Medulla oblongata (tissue), 1 donor: ENCODE data around the gene CRADD.
A peak's percentile ranks its signal among the peaks of the same experiment; 100 is the strongest.
"Not testable (repeated sequence)": the region's sequence is repeated elsewhere in the genome, so short reads cannot be mapped to it uniquely, and the experiment has no call there.

Experiments used
- DNase-seq: peaks from one replicate; pipeline ENCODE4 v3.0.0-alpha.2; 2015; ENCODE audit errors: extremely low spot score

The CRADD gene

DNA sequence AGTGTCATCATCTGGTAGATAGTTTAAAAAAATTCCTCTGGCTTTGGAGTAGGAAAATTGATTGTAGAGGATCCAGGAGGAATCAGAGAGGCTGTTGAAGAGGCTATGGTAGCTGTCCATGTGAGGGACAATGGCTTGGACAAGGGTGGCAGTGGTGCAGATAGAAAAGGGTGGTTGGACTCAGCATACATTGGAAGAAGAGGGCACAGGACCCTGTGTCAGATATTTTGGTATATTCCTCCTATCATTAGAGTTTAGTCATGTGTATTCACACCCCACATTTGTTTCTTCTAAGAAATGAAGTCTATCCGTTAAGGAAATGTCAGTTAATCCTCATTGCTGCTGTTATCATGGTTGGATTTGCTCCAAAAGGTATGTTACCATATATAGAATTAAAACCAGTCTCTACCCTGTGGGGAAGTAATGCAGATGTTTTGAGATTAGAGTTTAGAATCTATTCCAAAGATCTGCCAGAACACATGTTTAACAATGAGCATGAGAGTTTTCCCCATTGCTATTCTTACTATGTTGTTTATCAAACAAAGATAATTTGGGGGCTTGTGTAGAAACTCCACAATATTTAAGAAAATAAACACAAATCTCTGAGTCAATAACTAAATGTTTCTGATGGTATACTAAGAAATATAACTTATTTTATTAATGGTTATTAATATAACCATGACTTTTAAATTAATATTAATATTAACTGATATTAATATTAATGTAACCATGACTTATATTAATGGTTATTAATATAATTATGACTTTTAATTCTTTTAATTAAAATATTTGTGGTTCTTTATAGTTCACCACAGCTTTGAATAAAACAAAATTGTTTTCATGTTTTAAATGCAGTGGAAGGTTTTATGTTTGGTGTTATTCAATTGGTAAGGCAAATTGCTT lies 80.9 kb downstream of the CRADD start:
- DNase-seq: no peak

DNA sequence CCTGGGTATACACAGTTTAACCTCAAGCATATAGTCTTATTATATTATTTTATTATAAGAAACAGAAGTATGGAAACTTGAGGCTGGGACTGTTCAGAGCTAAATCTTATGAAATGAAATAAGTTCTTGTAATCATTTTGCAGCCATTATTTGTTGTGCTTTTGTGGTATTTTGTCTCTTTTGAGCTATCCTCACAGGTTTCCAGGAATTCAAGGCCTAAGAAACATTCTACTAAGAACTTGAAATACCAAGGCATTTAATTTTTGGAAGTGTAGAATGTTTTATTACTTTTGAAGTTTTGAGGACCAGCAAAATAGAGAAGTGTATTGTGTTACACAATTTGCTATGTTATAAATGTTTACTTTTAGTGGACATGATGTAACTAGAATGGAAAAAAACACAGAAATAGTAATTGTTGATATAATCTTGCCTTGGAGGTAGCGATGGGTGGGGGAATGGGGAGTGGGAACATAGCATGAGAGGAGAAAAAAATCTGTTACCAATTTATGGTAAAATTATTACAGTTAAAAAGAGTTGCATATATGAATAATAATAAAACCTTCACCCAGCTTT lies 81.7 kb downstream of the CRADD start:
- DNase-seq: no peak

DNA sequence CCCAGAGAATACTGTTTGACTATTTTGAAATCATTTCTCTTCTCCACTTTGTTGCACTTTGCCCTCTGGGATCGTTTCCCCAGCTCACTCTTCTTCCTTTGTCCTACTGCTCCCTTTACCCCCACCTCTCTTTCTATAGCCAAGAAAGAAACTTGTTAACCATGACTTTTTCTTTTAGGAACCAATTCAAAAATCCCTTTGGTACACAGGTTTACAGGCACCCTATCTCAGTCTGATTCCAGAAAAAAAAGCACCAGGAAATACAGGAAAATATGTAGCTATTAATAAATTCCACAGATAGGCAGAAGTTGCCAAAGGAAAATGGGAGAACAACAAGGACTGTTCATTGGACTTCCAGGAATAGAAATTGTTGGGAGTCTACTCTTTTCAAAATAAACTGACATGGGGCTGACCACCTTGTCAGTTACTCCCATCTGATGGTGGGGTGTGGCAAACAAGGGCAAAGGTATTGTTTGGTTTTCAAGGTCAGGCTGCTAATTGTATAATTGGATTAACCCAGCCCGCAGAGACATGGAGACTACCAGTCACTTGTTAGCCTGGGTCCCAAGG lies 82.4 kb downstream of the CRADD start:
- no peak for DNase-seq

DNA sequence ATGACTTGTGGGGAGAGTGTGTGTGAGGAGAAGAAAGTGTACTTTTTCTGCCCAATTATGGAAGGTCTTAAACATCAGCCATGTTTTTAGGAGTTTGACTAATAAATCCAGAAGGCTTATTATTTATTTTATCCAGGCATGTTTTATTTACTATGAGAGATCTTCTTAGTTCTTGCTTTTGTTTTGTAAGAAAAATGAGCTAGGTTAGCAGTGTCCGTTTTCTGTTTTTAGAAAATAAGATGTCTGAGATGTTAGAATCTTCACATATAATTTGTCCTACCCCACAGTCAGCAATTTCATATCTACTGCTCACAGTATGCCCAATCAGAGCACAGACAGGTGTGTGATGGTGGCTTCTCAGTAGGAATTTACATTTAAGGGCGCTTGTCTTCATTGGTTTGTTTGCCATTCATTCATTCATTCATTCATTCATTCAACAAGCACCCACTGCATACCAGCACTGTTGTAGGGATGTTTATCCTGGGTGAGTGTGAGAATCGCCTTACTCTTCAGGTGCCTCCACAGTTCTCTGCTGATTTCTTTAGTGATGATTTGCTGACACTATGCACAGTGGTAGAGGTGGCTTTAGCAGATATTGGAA lies 83.2 kb downstream of the CRADD start:
- no peak for DNase-seq

DNA sequence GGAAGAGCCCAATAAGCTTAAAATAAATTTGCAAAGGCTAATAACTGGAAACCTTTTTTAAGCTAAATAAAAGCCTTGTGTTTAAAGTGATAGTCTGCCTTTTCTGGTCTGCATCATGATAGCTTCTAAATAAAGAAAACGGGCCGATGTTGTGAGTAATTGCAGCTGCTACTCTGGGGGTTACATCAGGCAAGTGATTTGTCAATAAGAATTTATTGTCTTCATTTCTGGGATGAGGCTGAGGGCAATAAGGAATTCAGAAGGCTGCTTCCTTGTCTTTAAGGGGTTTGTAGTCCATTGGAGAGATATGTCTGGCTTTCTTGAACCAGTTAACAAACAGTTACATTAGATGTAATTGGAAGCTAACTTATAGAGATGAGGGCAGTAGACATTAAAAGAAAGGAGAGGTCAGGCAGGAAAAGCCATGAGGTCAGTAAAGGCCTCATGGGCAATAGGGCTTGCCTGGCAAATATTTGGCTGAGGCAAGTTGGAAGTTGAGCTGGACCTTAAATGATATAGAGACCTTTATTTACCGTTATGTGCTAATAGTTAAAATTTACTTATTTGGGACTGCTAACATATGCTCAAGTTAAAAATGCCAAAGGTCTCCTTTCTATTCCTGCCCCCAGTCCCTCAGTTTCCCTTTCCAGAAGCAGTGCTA lies 85.0 kb downstream of the CRADD start:
- no peak for DNase-seq

DNA sequence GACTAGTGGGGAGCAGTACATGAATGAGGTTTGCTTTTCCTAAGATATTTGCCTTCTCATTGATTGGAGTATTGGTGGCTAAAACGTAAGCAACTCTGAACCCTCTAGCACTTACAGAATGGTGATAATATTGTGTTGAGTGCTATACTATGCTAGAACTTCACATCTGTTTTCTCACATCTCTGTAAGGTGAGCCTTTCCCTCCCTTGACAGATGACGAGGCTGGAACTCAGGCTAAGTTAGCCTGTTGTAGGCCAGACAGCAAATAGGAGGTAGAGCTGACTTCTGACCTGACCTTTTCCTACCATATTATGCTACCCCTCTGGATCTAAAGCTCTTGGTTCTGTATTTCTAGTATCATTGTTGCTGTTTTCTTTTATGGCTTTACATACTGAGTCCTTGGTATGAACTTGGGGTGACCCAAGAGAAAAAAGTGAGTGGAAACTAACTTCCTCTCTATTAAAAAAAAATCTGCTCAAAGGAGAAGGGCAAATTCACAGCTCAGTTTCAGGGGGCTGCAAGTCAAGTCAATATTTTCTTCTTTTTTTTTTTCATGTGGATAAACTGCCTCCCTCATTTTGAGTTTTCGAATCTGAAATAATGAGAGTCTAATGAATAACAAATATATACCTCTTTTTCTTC lies 85.9 kb downstream of the CRADD start:
- no peak for DNase-seq

DNA sequence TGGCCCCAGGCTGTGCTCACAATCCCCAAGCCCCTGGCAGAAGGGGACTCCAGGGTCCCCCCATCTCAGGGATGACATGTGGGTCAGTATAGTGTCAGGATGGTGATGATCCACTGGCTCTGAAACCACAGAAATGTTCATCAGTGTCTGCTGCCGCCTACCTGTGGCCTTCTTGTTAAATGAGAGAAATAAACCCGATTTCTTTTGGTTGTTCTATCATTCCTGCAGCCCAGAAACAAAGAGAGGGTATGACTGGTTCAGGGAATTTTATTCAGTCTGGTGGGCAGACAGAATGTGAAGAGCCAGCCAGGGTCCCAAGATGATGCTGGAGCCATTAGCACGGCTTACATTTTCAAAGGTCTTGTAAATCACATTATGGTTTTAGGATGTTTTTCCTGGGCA lies 86.6 kb downstream of the CRADD start:
- DNase-seq: no peak

DNA sequence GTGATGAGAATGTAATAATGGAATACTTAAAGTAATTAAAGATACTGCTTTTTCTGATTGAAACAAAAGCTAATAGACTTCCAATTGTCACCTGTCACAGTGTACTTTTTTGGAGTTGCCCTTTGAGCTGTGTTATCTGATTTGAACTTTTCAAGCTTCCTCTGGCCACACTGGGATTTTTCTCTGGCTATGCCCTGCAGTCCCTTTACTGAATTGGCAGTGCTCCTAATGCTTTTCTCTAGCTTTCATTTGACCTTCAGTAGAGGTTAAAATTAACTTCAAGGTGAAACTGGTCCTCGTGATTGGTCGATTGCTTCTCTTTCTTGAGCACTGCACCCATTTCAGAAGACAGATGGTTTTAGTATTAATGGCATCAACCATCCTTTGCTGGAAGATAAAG lies 89.2 kb downstream of the CRADD start:
- DNase-seq: no peak

DNA sequence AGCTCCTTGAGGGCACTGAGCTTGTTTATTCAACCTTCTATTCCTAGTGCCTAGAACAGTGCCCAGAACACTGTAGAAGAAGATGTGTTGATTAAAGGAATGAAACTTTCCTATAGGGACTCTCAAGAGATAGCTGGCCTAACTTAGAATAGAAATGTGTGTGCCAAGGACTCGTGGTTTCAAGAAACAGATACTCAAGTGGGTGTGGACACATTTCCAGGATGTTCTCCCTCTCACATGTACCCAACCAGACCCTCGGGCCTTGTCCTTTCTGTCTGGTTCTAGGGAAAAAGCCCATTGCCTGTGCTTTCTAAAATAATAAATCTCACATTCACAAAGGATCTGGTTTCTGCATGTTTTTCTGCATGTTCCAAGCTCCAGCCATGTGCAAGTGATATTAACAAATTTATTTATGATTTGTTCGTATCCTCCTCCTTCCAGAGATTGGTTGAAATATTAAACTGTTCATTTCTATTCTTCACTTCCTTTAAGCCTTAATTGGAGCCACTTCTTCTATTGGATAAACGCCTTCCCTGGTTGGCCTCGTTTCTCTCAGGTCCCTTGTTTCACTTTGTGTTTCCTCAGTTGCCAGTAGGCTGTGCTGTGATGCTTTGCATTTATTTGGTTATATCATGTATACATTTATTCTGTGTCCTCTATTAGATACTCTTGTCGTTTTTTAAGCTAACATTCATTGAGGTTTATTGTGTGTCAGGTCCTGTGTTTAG lies 89.8 kb downstream of the CRADD start:
- peak; percentile 67 for DNase-seq

DNA sequence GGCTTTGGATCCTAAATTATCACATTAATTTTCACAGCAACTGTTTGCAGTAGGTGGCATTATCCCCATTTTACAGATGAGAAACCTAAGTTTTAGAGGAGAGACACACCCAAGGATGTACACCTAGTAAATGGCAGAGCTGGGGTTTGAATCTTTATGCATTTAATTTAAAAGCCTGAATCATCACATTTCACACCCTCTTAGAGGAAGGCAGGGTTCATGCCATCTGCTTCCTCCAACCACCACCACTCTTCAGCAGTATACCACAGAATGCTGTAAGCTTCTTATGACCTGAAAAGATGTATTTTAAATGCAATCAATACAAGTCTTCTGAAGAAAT lies 90.3 kb downstream of the CRADD start:
- no peak for DNase-seq

DNA sequence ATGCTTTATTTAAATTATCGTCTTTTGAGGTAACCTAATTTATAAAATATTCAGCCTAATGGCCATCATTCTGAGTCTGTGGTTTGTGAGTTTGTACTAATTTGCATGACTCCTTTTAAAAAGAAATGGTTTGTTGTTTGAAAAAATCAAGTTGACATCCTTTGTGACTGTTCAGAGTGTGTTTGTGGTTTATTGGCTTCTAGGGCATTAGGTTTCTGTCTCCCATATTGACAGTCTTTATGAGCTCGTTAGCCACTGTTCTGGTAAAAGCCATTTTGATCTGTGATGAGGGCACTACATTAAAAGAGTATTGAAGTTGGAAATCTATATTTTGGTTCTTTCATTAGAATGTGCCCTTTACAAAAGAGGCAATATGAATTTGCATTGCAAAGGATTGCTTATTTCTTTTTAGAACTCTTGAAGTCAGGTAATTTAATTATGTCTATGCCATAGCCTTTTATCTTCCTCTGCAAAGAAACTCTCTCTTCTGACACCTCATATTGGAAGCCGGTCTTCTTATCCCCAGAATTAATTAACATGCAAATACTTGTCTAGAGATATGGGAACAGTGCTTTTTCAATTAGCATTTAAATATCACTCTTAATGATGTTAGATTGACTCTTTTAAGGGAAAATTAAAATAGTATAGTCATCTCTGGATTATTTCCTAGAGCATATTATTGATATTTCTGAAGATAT lies 95.0 kb downstream of the CRADD start:
- DNase-seq: no peak

DNA sequence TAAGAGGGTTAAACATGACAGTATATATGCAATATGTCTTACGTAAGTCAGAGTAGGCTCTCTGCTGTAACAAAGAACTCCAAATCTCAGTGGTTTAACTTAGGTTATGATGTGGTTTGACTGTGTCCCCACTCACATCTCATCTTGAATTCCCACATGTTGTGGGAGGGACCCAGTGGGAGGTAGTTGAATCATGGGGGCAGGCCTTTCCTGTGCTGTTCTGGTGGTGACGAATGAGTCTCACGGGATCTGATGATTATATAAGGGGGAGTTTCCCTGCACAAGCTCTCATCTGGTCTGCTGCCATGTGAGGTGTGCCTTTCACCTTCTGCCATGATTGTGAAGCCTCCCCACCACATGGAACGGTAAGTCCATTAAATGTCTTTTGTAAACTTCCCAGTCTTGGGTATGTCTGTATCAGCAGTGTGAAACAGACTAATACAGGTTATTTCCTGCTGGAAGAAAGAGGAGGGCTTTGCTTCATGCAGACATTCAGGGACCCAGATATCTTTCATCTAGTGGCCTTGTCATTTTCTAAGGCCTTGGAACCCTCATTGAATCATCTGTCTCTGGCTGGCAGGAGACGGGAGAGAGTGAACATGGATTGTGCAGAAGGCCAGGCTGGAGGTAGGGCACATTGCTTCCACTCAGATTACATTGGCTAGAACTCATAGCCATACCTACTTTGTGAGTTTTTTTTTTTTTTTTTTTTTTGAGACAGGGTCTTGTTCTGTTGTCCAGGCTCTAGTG lies 96.1 kb downstream of the CRADD start:
- no peak for DNase-seq

DNA sequence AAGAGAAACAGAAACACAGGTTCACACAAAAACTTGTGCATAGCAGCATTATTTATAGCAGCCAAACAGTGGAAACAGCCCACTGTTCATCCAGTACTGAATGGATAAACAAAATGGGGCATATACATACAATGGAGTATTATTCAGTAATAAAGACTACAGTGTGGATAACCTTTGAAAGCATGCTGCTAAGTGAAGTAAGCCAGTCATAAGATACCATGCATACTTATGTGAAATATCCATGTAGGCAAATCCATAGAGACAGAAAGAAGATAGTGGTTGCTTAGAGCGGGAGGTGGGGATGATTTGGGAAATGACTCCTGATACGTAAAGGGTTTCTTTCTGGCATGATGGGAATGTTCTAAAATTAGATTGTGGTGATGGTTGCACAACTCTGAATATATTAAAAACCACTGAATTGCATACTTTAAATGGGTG lies 99.4 kb downstream of the CRADD start:
- peak; percentile 69 for DNase-seq

DNA sequence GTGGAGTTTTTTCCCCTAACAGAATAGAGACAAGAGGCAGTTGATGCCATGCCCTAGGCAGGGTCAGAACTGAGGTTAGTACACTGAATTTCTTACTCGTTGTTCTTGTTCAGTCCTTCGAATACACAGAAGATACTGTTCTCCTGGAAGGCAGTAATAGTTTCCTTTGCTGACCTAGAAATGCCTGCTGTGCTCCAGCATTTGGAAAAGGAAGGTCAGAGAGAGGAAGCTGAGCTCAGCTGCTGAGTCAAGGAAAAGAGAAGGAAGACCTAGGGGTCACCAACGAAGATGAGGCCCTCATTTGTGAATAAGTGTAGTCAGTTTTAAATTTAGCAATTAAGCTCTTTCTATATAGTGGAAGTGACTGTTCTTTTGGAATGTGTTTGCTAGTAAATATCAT lies 100.1 kb downstream of the CRADD start:
- peak; percentile 52 for DNase-seq

DNA sequence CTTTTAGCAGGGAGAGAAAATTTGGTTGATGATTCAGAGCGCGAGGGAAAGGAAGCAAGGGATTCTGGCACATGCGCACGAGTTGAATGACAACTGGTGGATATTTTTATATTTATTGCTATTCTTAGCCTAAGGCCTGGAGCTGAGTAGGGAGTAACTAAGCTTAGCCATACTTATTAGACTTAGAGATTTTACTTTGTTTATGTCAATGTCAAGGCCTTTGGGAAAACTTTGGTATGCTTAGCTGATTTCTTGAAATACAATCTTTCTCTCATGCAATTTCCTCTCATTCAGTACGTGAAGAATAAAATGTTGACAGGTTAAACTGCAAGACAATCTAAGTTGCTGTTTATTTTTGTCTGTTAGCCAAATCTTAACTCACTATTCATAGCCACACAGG lies 101.1 kb downstream of the CRADD start:
- no peak for DNase-seq

DNA sequence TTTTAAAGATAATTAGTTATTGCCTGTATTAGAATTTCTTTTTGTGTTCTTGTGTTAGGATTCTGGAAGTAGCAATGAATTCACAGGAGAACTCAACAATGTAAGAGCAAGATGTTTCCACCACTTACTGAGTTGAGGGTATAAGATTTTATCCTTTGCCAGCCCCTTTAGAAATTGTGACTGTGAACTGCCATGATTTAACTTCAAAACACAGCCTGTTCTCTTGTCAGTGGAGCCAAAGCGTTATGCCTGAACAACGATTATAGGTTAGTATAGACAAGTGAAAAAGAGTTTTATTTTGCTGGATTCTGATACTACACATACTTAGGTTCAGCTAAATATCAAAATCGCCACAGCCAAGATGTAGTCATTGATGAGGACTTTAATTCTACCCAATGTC lies 101.6 kb downstream of the CRADD start:
- DNase-seq: no peak

DNA sequence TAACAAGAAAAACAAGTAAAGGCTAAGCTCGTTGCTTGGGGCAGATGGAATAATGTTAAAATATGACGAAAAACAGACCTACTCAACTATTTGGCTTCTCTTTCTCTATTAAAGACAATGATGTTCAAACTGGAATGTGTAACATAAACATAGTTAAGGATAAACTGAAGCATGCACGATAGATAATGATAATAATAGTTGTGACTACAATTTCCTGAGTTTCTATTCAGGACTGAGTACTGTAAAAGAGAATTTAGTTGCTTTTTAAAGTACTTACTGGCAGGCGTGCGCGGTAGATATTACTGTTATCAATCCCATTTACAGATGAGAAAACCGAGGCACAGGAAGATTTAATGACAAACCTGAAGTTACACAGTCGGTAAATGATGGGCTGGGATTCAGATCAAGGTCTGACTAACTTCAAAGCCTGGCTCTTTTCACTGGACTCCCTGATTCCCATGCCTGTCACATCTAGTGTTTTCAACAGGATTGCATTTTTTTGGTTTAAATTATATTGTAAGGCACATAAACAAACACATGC lies 103.0 kb downstream of the CRADD start:
- no peak for DNase-seq

DNA sequence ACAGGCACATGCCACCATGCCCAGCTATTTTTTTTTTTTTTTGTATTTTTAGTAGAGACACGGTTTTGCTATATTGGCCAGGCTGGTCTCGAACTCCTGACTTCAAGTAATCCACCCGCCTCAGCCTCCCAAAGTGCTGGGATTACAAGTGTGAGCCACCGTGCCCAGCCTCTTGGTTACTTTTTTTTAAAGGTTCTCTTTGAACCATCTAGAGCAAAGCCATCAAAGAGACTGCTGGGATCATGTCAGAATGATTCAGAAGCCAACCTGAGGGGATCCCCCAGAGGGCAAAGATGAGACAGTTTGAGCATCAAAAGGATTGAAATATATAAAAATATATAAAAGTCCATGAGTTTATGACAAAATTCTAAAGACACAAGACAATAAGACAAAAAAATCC lies 103.7 kb downstream of the CRADD start:
- not testable (repeated sequence) for DNase-seq

DNA sequence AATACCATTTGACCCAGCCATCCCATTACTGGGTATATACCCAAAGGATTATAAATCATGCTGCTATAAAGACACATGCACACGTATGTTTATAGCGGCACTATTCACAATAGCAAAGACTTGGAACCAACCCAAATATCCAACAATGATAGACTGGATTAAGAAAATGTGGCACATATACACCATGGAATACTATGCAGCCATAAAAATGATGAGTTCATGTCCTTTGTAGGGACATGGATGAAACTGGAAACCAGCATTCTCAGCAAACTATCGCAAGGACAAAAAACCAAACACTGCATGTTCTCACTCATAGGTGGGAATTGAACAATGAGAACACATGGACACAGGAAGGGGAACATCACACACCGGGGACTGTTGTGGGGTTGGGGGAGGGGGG lies 104.8 kb downstream of the CRADD start:
- DNase-seq: not testable (repeated sequence)
